IPS-15b (cell line): Measurements from ENCODE around the gene TMEM114.

Experiments
- H3K27me3 ChIP-seq: one replicate; pipeline ENCODE4 v1.6.1; 2013; ENCODE audit warnings: low read length; ENCODE audit not compliant: control insufficient read depth, insufficient read depth
- H3K36me3 ChIP-seq: one replicate; pipeline ENCODE4 v1.6.1; 2013; ENCODE audit warnings: low read length; ENCODE audit not compliant: control insufficient read depth, insufficient read depth
- H3K4me1 ChIP-seq: one replicate; pipeline ENCODE4 v1.6.1; 2013; ENCODE audit warnings: mild to moderate bottlenecking, low read length; ENCODE audit not compliant: control insufficient read depth, insufficient read depth
- H3K4me3 ChIP-seq: one replicate; pipeline ENCODE4 v1.5.1; 2013; ENCODE audit warnings: low read depth, low read length
- H3K9ac ChIP-seq: one replicate; pipeline ENCODE4 v1.6.1; 2013; ENCODE audit warnings: low read depth, mild to moderate bottlenecking, low read length
- H3K9me3 ChIP-seq: one replicate; pipeline ENCODE4 v1.6.1; 2013; ENCODE audit warnings: mild to moderate bottlenecking, low read length; ENCODE audit not compliant: control insufficient read depth, insufficient read depth

Gene TMEM114

DNA sequence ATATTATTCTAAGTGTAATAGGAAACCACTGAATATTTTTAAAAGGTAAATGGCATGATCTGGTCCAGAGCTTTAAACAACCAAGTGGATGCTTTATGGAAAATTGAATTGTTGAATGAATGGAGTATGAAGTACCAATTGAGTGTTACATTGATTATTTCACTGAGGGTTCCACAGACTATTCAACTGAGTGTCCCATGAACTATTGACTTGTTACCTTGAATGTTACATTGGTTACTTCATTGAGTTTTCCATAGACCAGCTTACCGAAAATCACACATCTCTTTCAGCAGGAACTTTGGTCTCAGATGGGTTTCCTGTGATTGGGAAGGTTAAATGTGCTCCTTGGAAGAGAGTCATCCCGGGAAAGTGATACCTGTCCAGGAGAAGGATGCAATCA, 56.8 kb downstream of the TMEM114 start:
- Histone ChIP-seq H3K36me3 (no peaks in the 10 kb centered on the region), H3K9ac (no peak overlapping the region), H3K4me3 (no peak overlapping the region), H3K27me3 (peaks cover 7% of the 10 kb centered on the region), H3K4me1 (peaks cover 2% of the 10 kb centered on the region), H3K9me3 (no peaks in the 10 kb centered on the region)

DNA sequence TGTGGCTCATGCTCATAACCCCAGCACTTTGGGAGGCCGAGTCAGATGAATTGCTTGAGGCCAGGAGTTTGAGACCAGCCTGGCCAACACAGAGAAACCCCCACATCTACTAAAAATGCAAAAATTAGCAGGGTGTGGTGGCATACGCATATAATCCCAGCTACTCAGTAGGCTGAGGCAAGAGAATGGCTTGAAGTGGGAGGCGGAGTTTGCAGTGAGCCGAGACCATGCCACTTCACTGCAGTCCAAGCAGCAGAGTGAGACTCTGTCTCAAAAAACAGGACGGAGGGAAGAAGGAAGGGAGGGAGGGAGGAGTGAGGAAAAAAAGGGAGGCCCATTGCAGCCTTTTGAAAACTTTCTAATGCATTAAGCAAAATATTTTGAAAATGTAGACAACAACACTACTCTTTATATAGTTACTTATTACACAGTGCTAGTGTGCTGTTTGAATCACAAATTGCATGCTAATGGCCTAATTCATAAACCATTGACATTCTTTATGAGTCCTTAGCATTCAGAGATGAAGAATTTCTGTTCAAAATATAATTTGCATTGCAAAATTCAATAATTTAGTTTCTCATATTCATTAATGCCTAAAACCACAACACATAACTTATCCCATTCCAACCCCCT, 59.4 kb downstream of the TMEM114 start:
- H3K9ac ChIP-seq: no peak overlapping the region
- H3K4me3 ChIP-seq: no peak overlapping the region
- no peaks in the 10 kb centered on the region for H3K9me3 ChIP-seq
- H3K4me1 ChIP-seq: peaks cover 5% of the 10 kb centered on the region
- H3K27me3 ChIP-seq: peaks cover 7% of the 10 kb centered on the region
- H3K36me3 ChIP-seq: no peaks in the 10 kb centered on the region

DNA sequence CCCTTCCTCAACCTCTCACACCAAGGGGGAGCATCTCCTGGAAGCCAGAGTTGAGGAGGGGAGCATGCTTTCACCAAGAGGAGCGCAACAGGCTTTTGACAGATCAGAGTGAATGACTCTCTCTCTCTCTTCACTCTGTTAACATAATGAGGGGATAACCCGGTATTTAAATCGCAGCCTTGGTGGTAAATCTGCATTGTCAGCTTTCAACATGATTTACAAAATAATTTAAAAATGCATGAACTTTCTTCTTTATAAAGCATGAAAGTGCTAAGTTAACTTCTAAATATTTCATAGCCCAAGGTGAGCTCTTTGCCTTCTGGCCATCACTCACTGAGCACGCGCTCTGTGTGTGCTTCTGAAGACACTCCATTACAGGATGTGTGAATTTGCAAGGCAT, 61.8 kb downstream of the TMEM114 start:
- H3K4me1 ChIP-seq: peaks cover 5% of the 10 kb centered on the region
- H3K4me3 ChIP-seq: no peak overlapping the region
- H3K9ac ChIP-seq: no peak overlapping the region
- H3K9me3 ChIP-seq: no peaks in the 10 kb centered on the region
- H3K36me3 ChIP-seq: no peaks in the 10 kb centered on the region
- H3K27me3 ChIP-seq: peaks cover 7% of the 10 kb centered on the region

DNA sequence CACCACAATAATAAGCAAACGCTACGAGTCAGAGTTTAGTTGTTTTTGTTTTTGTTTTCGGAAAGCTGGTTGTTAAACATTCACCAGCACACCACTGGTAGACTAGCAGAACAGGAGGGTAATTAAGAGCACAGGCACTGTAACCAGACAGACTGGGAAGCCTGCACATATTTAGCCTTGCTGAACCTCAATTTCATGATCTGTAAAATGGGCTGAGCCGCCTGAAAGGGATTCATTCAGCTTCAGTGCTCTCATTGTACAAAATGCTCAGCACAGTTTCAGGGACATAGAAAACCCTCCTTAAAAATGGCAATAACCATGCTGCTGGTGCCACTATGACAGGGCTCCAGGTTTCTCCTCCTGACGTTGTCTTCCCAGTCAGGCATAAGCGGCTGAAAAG, 66.4 kb downstream of the TMEM114 start:
- H3K36me3 ChIP-seq: no peaks in the 10 kb centered on the region
- peaks cover 5% of the 10 kb centered on the region for H3K4me1 ChIP-seq
- H3K4me3 ChIP-seq: no peak overlapping the region
- H3K9ac ChIP-seq: no peak overlapping the region
- H3K9me3 ChIP-seq: no peaks in the 10 kb centered on the region
- H3K27me3 ChIP-seq: peaks cover 5% of the 10 kb centered on the region

DNA sequence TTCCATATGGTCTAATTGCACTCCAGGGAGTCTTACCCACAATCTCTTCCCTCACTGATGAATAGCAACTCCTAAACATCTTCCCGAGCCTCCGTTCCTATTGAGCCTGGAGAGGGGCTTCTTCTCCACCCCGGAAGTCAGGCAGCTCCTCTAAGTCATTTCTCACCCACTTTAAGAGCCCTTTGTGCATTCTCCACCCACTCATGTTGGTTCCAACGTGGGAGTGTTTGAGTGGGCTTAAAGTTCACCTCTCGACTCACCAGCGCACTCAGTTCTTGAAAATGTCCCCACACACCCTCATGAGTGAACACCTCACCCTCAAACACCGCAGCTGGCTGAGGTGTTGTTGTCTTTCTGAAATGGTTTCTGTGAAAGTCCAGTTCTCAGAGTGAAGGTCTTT, 67.6 kb downstream of the TMEM114 start:
- no peaks in the 10 kb centered on the region for H3K36me3 ChIP-seq
- no peaks in the 10 kb centered on the region for H3K9me3 ChIP-seq
- no peaks in the 10 kb centered on the region for H3K4me1 ChIP-seq
- H3K4me3 ChIP-seq: no peak overlapping the region
- H3K27me3 ChIP-seq: peaks cover 5% of the 10 kb centered on the region
- H3K9ac ChIP-seq: no peak overlapping the region

DNA sequence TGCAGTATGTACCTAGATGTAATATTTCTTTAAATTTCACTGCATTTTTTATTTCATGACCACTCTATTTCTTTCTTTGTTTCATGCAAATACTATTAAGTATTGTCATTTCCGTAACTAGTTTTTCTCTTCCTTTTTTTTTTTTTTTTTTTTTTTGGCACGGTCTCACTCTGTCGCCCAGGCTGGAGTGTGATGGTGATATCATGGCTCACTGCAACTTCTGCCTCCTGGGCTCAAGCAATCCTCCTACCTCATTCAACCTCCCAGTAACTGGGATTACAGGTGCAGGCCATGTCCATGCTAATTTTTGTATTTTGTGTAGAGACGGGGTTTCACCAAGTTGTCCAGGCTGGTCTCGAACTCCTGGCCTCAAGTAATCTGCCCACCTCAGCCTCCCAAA, 70.7 kb downstream of the TMEM114 start:
- H3K27me3 ChIP-seq: peaks cover 10% of the 10 kb centered on the region

More for the DNA sequence above, 70.7 kb downstream of the TMEM114 start:
- H3K4me1 ChIP-seq: no peaks in the 10 kb centered on the region
- no peaks in the 10 kb centered on the region for H3K36me3 ChIP-seq
- H3K9ac ChIP-seq: no peak overlapping the region
- H3K9me3 ChIP-seq: no peaks in the 10 kb centered on the region
- H3K4me3 ChIP-seq: no peak overlapping the region
